ENCODE results near the gene POU2F1.

The POU2F1 gene

GRCh38 chr1:167462341-167462740 is 241.7 kb downstream of the POU2F1 start:
- DNase-seq: no peak

- no peak for DNase-seq
Observed at GRCh38 chr1:167463080-167463479, 242.4 kb downstream of the POU2F1 start.

- no peak for DNase-seq
Observed at GRCh38 chr1:167463875-167464575, 243.3 kb downstream of the POU2F1 start.

- DNase-seq: no peak
Observed at GRCh38 chr1:167465018-167465417, 244.3 kb downstream of the POU2F1 start.

- no peak for DNase-seq
Observed at GRCh38 chr1:167465743-167466142, 245.1 kb downstream of the POU2F1 start.

- no peak for DNase-seq
Observed at GRCh38 chr1:167467126-167467710, 246.5 kb downstream of the POU2F1 start.

- DNase-seq: no peak
Observed at GRCh38 chr1:167467752-167468151, 247.1 kb downstream of the POU2F1 start.

GRCh38 chr1:167469280-167469965 is 248.7 kb downstream of the POU2F1 start:
- no peak for DNase-seq

- DNase-seq: no peak
Observed at GRCh38 chr1:167471568-167471967, 250.9 kb downstream of the POU2F1 start.

GRCh38 chr1:167472752-167473521 is 252.3 kb downstream of the POU2F1 start:
- peak in 1 of 58 donors; percentile 5 for DNase-seq

- no peak for DNase-seq
Observed at GRCh38 chr1:167473761-167474160, 253.1 kb downstream of the POU2F1 start.

- DNase-seq: no peak
Observed at GRCh38 chr1:167474191-167474641, 253.5 kb downstream of the POU2F1 start.

GRCh38 chr1:167476061-167476460 is 255.4 kb downstream of the POU2F1 start:
- no peak for DNase-seq
